NT2/D1 (cell line): ENCODE measurements around the gene KDM5D.

Source experiments
- YY1 ChIP-seq: IDR thresholded peaks from 2 replicates; pipeline ENCODE4 v1.6.1; 2011; ENCODE audit not compliant: insufficient read length, insufficient read depth
- ZNF274 ChIP-seq: IDR thresholded peaks from 2 replicates; pipeline ENCODE4 v1.6.1; 2011; ENCODE audit warnings: mild to moderate bottlenecking, low read depth, low read length

DNA sequence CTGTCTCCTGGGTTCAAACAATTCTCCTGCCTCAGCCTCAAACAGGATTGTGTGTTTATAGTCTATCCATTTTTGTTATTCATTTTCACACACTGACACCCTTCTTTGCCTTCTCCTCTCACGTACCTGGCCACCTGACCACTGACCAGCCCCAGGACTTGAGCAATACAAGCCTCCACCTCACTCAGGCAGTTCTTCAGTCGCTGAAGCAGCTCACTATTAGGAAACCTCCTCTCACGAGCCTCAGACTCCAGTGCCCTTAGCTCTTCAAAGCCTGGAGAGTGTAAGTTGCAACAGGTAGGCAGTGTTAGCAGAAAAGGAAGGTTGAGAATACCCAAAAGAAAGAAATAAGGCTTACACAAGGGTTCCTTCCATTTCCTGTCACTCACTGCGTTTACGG, 29.3 kb downstream of the KDM5D start:
- no peak for TF ChIP-seq ZNF274
- no peak for TF ChIP-seq YY1
